Fibroblast of villous mesenchyme (primary cell): ENCODE results near the gene VEPH1. TPM values are rescaled to one million over a fixed set of nuclear protein-coding genes. Genes with fewer than 3 reads are reported as not detected.

Source experiments
- DNase-seq: peaks from one replicate; pipeline ENCODE4 v3.0.0-alpha.2; 2010; ENCODE audit warnings: low read depth
- H3K4me3 ChIP-seq: 2 replicates; pipeline ENCODE4 v1.5.1; 2011; ENCODE audit warnings: low read depth, mild to moderate bottlenecking, low read length
- total RNA-seq: library from RNA; depleted of rRNA; stranded (reverse); fragments of >200 nt; gene quantifications from 2 replicates; pipeline ENCODE4 v1.2.3, GENCODE V29; 2012
- TF ChIP-seq, protein P1 (sequence below): IDR thresholded peaks from 2 replicates; pipeline ENCODE4 v1.5.1; 2012; ENCODE audit warnings: low read depth, mild to moderate bottlenecking, low read length; ENCODE audit not compliant: insufficient read depth

The VEPH1 gene
- total RNA-seq, 1 donor = 8.6 TPM

DNA sequence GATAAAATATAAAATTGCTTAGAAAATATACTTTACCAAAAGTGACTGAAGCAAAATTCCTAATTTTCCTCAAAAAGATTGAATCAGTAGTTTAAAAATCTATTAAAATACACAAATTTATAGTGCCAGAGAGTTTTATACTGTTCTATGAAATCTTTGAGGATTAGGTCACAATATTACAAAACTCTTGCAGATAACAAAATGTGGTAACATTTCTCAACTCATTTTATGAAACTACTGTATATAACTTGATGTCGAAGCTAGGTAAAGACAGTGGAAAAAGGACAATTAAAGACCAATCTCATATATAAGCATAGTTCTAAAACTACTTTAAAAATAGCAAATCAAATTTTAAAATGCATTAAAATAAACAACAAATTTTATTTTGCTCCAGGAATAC is 15.9 kb downstream of the VEPH1 start:
- no peak overlapping the region for H3K4me3 ChIP-seq
- TF ChIP-seq, protein P1, sequence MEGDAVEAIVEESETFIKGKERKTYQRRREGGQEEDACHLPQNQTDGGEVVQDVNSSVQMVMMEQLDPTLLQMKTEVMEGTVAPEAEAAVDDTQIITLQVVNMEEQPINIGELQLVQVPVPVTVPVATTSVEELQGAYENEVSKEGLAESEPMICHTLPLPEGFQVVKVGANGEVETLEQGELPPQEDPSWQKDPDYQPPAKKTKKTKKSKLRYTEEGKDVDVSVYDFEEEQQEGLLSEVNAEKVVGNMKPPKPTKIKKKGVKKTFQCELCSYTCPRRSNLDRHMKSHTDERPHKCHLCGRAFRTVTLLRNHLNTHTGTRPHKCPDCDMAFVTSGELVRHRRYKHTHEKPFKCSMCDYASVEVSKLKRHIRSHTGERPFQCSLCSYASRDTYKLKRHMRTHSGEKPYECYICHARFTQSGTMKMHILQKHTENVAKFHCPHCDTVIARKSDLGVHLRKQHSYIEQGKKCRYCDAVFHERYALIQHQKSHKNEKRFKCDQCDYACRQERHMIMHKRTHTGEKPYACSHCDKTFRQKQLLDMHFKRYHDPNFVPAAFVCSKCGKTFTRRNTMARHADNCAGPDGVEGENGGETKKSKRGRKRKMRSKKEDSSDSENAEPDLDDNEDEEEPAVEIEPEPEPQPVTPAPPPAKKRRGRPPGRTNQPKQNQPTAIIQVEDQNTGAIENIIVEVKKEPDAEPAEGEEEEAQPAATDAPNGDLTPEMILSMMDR = no peak
- DNase-seq = peak; percentile 47

DNA sequence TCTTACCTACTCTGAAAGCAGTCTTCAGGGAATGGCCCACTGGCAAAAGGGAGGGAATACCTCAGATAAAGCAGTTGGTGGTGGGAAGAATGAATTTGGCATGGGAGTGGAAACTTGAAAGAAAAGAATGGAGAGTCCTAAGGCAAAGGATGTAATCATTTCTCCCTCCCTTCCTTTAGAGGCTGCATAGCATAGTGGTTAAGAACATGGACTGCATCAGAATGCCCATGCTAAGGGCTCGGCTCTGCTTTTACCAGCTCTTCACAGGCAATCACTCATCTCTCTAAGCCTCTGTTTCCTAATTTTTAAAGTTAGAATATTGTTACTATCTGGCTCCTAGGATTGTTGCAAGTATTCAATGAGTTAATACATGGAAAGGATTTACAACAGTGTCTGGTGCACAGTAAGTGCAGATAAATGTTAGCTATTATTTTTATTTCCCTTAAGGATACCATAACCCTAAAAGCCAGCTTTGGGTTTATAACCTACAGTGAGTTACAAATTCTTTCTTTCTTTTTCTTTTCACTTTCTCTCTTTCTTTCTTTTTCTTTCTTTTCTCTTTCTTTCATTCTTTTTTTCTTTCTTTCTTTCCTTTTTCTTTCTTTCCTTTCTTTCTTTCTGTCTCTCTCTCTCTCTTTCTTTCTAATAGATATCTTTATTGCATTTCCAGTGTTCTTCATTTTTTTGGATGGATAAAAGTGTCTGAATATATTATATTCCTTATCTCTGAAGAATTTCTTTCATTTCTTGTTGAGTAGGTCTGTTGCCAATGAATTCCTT is 23.6 kb downstream of the VEPH1 start:
- no peak for DNase-seq
- TF ChIP-seq, protein P1 = no peak
- H3K4me3 ChIP-seq = no peak overlapping the region

DNA sequence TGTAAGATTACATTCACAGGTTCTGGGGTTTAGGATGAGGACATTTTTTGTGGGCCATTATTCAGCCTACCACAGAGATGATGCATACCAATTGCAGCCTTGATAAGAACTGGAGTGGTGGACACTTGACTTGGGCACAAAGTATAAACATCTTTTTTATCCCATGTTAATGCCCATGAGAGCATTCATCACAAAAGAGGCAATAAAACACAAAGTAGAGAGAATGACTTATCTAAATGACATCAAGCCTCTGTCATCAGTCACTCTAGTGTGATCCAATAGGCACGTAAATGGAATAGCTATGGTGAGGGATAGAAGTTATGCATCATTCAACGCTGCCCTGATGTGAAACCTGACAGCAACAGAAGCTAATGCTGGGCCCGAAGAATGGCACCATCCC is 25.8 kb downstream of the VEPH1 start:
- H3K4me3 ChIP-seq = no peak overlapping the region
- TF ChIP-seq, protein P1 = no peak
- no peak for DNase-seq

DNA sequence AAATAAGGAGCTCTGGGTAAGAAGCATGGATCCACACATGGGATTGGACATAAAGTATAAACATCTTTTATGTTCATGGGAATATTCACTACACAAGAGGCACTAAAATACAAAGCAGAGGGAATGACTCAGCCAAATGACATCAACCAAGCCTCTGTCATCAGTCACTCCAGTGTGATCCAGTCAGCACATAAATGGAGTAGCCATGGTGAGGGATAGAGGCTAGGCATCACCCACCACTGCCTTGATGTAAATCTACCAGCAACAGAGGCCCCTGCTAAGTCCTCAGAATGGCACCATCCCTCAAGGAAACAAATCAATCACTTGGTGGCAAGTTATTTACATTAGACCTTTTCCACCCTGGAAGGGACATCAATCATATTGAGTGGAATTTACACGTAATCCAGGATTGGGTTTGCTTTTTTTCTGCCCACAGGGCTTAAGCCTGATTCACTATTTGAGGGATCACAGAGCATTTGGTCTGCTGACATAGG is 27.2 kb downstream of the VEPH1 start:
- DNase-seq = peak; percentile 71
- TF ChIP-seq, protein P1 = no peak
- no peak overlapping the region for H3K4me3 ChIP-seq

DNA sequence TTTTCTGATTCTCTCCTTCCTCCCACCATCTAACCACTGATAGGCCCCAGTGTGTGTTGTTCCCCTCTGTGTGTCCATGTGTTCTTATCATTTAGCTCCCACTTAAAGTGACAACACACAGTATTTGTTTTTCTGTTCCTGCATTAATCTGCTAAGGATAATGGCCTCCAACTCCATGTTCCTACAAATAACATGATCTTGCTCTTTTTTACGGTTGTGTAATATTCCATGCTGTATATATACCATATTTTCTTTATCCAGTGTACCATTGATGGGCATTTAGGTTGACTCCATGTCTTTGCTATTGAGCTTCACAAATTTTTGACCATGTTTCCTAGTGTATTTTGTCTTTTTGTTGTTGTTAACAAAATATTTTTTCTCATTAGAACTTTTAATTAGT is 30.6 kb downstream of the VEPH1 start:
- DNase-seq = no peak
- TF ChIP-seq, protein P1 = no peak
- no peak overlapping the region for H3K4me3 ChIP-seq

DNA sequence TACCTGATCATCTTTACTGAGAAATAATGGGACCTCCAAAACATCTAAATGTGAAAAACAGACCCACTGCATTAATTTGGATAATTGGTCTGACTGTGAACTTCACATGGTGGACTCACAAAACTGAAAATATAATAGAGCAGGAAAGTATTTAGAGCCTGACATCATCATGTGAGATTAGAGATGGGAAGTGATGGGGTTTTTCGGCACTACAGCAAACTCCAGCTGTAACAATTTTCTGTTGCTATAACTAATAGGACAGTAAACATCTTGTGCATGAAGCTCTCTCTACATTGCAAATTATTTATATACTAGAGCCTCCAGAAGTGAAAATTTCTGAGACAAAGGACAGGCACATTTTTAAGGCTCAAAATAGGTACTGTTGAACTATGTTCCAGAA is 32.2 kb downstream of the VEPH1 start:
- TF ChIP-seq, protein P1 = no peak
- DNase-seq = no peak
- no peak overlapping the region for H3K4me3 ChIP-seq
